ENCODE data around the gene TIA1. TPM values are rescaled to one million over a fixed set of nuclear protein-coding genes. Genes with fewer than 3 reads are reported as not detected.
"Not testable (repeated sequence)": the region's sequence is repeated elsewhere in the genome, so short reads cannot be mapped to it uniquely, and the experiment has no call there.

TIA1 gene
- total and polyA plus RNA-seq, 12 donors = 18.8 to 107 (median 43.2) TPM

DNA sequence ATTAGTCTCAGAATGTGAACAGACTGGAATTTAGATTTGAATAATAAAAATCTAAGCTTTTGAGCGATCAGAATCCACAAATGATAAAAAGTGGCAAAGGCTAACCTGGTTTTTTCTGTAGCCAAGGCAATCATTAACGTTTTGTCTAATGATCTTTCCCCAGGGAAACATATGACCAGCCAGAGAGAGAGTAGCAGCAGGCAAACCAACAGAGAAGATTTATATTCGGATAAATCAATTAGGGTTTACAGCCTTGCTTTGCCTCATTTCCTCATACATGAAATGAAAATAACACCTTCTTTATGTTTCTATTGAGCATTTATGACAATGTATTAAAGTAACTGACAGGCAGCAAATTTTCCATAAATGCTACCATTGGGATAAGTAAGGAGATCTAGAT is 14.5 kb downstream of the TIA1 start:
- TF ChIP-seq, protein P1, sequence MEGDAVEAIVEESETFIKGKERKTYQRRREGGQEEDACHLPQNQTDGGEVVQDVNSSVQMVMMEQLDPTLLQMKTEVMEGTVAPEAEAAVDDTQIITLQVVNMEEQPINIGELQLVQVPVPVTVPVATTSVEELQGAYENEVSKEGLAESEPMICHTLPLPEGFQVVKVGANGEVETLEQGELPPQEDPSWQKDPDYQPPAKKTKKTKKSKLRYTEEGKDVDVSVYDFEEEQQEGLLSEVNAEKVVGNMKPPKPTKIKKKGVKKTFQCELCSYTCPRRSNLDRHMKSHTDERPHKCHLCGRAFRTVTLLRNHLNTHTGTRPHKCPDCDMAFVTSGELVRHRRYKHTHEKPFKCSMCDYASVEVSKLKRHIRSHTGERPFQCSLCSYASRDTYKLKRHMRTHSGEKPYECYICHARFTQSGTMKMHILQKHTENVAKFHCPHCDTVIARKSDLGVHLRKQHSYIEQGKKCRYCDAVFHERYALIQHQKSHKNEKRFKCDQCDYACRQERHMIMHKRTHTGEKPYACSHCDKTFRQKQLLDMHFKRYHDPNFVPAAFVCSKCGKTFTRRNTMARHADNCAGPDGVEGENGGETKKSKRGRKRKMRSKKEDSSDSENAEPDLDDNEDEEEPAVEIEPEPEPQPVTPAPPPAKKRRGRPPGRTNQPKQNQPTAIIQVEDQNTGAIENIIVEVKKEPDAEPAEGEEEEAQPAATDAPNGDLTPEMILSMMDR (IDR thresholded peaks at IDR 0.05) = no peak
- no peak overlapping the region for H3K27ac ChIP-seq
- no peak for ATAC-seq
- intact Hi-C loops (cut with DNase I) = no loop called here
- no peaks in the 10 kb centered on the region for H3K9me3 ChIP-seq
- no peak for DNase-seq
- peaks cover 0 to 12% (median 0%) of the 10 kb centered on the region in 9 donors for H3K4me1 ChIP-seq
- 64 to 68% methylated on average over 3 of the region's 3 CpGs for WGBS, 2 donors
- H3K27me3 ChIP-seq = no peaks in the 10 kb centered on the region
- H3K36me3 ChIP-seq = peaks cover 0 to 88% (median 46%) of the 10 kb centered on the region in 9 donors
- H3K4me3 ChIP-seq = no peak overlapping the region

DNA sequence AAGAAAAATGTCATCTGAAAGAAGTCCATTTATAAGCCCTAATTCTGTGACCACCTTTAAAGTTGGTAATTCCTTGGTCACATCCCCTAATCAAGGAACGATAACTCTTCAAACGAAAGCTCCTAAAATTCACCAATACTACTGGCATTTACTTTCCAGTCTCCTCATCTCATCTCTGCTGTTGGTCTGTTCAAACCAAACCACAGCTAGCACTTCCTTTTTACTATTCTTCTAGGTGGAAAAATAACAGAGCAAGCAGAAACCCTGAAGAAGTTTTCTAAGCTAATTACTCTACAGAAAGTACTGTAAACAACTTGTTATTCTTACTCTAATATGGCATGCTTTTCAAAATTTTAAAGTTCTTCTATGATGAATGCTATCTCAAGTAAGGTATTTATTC is 21.6 kb downstream of the TIA1 start:
- peak overlapping the region in 1 of 10 donors; percentile 4 for H3K27ac ChIP-seq
- no peaks in the 10 kb centered on the region for H3K4me1 ChIP-seq
- H3K27me3 ChIP-seq = no peaks in the 10 kb centered on the region
- no peak for ATAC-seq
- no peak overlapping the region for H3K4me3 ChIP-seq
- 81 to 90% methylated on average over 2 of the region's 2 CpGs for WGBS, 2 donors
- H3K36me3 ChIP-seq = peaks cover 0 to 100% (median 78%) of the 10 kb centered on the region in 9 donors
- no peak for DNase-seq
- TF ChIP-seq, protein P1 (IDR thresholded peaks at IDR 0.05) = no peak
- intact Hi-C loops (cut with DNase I) = no loop called here
- no peaks in the 10 kb centered on the region for H3K9me3 ChIP-seq

DNA sequence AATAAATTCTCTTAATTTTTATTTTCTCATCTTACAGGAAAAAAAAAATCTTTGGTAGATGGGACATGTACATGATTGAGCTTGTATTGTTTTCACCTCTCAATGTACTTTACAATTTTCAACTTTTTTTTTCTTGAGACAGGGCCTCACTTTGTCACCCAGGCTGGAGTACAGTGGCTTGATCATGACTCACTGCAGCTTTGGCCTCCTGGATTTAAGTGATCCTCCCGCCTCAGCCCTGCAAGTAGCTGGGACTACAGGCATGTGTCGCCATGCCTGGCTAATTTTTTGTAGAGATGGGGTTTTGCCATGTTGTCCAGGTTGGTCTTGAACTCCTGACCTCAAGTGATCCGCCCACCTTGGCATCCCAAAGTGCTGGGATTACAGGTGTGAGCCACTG is 25.1 kb downstream of the TIA1 start:
- ATAC-seq, H3K27ac ChIP-seq: not testable (repeated sequence)

DNA sequence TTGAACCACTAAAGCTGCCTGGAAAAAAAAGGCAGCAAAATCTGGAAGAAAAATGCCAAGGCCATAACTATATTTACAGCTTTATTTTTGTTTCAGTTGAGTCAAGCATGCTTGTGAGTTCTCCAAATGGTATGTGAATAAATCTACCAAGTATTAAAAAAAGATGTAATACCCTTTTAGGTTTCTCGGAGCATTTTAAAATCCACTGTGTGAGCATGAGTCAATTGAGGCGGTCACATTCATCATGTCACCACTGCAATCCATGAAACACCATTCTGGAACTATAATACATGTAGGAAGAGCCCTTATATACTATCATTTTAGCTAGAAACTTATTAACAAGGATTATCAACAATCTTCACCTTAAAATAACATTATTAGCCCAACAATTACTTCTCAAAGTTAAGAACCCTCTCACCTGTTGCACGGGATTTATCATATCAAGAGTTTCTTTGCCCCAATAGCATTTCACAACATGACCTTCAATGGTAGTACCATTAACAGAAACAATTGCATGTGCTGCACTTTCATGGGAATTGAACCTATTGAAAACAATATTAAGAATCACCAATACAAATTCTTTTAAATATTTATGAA is 33.4 kb downstream of the TIA1 start:
- H3K4me3 ChIP-seq = no peak overlapping the region
- intact Hi-C loops (cut with DNase I) = no loop called here
- H3K9me3 ChIP-seq = no peaks in the 10 kb centered on the region
- DNase-seq (no peak), ATAC-seq (no peak)
- TF ChIP-seq, protein P1 (IDR thresholded peaks at IDR 0.05) = no peak
- peaks cover 0 to 22% (median 3%) of the 10 kb centered on the region in 9 donors for H3K4me1 ChIP-seq
- H3K27me3 ChIP-seq = no peaks in the 10 kb centered on the region
- 92 to 94% methylated on average over 3 of the region's 3 CpGs for WGBS, 2 donors
- peaks cover 0 to 98% (median 63%) of the 10 kb centered on the region in 9 donors for H3K36me3 ChIP-seq
- no peak overlapping the region for H3K27ac ChIP-seq

More for the DNA sequence above, 25.1 kb downstream of the TIA1 start:
- intact Hi-C loops (cut with DNase I); DNase-seq; H3K4me1 ChIP-seq; H3K4me3 ChIP-seq; H3K27me3 ChIP-seq; H3K9me3 ChIP-seq: not testable (repeated sequence)
- peaks cover 0 to 100% (median 84%) of the 10 kb centered on the region in 9 donors for H3K36me3 ChIP-seq
- 95 to 96% methylated on average over 3 of the region's 3 CpGs for WGBS, 2 donors

DNA sequence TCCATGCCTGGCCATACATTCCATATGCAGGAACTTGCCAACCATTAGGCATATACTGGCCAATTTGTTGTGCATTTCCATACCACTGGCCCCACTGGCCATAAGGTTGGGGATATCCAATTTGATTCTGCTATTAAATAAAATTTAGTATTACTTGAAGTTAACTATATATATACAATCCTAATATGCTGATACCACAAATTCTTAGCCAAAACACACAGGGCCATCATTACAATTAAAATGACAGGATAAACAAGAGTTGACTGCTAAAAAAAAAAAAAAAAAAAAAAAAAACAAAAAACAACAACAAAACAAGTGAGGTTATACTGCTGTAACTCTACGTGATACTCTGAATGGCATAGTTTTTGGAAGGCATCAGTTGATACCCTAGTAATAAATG is 34.1 kb downstream of the TIA1 start:
- H3K27me3 ChIP-seq = no peaks in the 10 kb centered on the region
- intact Hi-C loops (cut with DNase I) = no loop called here

More for the DNA sequence above, 34.1 kb downstream of the TIA1 start:
- TF ChIP-seq, protein P1 (IDR thresholded peaks at IDR 0.05) = no peak
- no peak for ATAC-seq
- no peak overlapping the region for H3K4me3 ChIP-seq
- no peaks in the 10 kb centered on the region for H3K9me3 ChIP-seq
- peaks cover 0 to 98% (median 58%) of the 10 kb centered on the region in 9 donors for H3K36me3 ChIP-seq
- H3K27ac ChIP-seq = no peak overlapping the region
- no peak for DNase-seq
- H3K4me1 ChIP-seq = peaks cover 0 to 23% (median 3%) of the 10 kb centered on the region in 9 donors
- WGBS, 2 donors = 94 to 95% methylated on average over 1 of the region's 1 CpG

All from heart right ventricle (tissue), 16 donors.